CD4-positive, alpha-beta T cell treated with Interleukin-1 beta for 1 hour (primary cell): ENCODE results near the gene MPHOSPH10.
A peak's percentile ranks its signal among the peaks of the same experiment; 100 is the strongest.
"Not testable (repeated sequence)": the region's sequence is repeated elsewhere in the genome, so short reads cannot be mapped to it uniquely, and the experiment has no call there.

Experiments used
- DNase-seq, 2 donors: peaks; one replicate each; pipeline ENCODE4 v3.0.0-alpha.2; 2020 to 2022

Gene MPHOSPH10, protein sequence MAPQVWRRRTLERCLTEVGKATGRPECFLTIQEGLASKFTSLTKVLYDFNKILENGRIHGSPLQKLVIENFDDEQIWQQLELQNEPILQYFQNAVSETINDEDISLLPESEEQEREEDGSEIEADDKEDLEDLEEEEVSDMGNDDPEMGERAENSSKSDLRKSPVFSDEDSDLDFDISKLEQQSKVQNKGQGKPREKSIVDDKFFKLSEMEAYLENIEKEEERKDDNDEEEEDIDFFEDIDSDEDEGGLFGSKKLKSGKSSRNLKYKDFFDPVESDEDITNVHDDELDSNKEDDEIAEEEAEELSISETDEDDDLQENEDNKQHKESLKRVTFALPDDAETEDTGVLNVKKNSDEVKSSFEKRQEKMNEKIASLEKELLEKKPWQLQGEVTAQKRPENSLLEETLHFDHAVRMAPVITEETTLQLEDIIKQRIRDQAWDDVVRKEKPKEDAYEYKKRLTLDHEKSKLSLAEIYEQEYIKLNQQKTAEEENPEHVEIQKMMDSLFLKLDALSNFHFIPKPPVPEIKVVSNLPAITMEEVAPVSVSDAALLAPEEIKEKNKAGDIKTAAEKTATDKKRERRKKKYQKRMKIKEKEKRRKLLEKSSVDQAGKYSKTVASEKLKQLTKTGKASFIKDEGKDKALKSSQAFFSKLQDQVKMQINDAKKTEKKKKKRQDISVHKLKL

DNA sequence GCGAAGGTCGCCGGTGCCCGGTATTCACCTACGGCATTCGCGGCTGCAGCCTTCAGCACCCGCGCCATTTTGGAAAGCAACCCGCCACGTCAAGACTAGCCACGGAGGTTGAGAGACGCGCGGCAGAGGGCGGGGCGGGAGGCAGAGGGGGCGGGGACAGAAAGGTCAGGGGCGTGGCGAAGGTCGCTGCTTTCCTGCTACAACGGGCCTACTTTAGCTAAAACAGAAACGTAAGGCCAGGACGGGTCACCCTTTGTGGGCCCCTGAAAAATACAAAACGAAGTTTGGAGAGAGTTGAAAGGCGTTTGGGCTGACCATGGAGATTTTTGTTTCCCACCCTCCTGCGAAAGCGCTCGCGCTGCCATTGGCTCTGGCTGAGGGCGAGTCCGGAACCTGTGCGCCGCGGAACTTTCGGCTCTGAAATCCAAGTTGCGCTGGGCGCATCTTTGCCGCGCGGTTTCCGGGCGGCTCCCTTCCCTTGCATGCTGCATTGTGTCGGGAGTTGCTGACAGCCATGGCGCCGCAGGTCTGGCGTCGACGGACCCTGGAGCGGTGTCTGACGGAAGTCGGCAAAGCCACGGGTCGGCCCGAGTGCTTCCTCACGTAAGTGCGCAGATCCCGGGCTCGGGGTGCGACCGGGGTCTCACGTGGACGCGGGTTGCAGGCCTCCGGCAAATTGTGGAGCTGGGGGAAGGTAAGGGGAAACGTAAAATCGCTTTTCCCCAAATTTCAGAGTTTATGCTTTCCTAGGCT lies at the start of gene MPHOSPH10, which contains the start of gene MCEE:
MPHOSPH10 (plus strand) TSS at position 483 of the 753 bp plus-strand sequence; CDS start at position 515, 32 bp downstream.
MCEE (minus strand) TSS at position 78 of the 753 bp plus-strand sequence; CDS start at position 68, 10 bp downstream.
- DNase-seq = peak; percentile 88 to 89

DNA sequence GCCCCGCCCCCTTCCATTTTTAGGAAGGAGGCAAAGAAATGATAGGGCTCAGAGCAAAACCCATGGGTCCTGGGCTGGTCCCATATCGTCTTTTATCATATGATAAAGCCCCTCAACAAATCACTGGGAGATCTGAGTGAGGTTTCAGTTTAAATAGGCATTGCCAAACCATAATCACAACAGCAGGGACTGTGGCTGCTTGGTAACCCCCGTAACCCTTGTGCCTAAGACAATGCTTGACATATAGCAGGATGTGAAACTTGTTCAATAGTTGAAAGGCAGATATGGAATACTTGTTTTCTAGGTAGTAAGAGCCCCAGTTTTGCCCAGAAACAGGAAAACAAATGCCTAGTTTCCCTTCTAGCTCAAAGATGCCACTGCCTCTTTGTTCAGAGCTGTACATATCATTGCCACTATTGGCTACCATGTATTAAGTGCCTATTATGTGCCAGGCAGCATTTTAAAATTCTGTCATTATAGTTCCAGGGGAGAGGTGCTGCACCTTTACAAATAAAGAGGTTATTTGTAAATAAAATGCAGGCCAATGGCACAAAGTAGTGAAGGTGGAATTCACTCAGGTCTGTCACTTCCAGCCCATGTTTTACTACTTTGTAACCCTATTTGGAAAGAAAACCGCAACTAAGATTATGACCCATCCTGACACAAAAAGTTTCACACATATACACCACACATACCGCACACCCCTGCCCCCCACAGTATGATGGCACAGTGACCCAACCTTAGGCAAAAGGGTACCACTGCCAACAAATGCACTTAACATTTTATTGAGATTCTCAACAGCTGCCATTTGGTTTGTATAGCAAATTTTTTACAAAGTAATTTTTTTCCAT lies 47.8 kb upstream of the MPHOSPH10 start:
- no peak for DNase-seq

DNA sequence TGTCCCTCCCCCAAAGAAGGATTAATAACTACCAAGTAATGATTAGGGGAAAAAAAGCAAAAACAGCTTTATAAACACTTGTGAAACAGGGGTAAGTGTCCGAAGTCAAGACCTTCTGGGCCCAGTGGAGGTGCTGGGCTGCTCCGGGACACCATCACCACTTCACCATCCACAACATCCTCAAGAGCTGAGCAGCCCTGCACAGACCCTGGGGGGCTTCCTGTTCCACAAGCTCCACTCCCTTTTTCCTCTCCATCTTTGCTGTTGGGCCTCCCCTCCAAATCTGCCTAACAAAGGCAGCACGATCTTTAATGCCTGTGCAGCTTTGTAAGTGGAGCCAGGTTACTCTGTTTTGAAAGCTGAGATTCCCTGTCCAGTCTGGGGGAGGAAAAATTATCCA lies 47.1 kb upstream of the MPHOSPH10 start:
- not testable (repeated sequence) for DNase-seq

DNA sequence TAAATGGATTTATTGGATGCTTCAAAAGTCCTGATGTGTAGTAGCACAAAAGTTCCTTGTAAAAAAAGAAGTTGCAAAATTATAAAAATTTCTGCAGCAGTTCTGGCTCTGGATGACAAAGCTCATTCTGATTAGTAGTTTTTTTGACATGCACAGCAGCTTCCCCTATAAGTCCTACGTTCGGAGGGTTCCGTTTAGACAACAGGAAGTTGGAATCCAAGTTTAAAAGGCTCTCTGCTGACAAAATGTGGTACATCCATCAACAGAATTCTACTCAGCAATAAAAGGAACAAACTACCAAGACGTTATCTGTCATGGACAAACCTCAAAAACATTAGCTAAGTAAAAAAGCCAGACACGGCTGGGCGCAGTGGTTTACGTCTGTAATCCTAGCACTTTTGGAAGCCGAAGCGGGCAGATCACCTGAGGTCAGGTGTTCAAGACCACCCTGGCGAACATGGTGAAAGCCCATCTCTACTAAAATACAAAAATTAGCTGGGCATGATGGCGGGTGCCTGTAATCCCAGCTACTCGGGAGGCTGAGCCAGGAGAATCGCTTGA lies 46.6 kb upstream of the MPHOSPH10 start:
- DNase-seq = not testable (repeated sequence)

DNA sequence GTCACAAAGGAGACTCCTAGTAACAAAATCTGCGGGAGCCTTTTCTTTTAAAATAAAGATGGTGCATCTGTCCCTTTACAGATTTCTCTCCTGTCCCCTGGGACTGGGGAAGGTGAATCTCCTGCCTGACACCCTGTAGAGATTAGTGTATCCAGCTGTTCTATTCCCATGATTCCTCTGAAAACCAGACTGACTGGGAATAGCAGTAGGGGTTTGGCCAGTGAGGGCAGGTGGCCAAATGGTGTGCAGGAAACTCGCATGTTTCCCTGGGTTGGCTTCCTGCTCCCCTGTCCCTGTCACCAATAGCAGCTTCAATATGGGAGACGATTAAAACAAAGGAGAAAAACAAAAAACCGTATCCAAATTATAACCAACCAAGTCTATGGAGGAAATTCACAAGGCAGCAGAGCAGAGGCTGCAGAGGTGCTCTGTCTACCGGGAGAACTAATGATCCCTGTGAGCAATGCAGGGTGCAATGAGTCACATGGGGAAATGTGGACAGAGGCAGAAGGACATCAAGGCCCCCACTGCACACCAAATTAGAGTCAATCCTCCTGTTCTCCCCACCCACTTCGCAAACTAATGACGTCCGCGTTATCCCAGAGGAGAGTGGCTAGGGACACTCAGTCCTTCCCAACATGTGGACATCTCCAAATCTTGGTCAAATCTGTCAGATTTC lies 45.0 kb upstream of the MPHOSPH10 start:
- not testable (repeated sequence) for DNase-seq

DNA sequence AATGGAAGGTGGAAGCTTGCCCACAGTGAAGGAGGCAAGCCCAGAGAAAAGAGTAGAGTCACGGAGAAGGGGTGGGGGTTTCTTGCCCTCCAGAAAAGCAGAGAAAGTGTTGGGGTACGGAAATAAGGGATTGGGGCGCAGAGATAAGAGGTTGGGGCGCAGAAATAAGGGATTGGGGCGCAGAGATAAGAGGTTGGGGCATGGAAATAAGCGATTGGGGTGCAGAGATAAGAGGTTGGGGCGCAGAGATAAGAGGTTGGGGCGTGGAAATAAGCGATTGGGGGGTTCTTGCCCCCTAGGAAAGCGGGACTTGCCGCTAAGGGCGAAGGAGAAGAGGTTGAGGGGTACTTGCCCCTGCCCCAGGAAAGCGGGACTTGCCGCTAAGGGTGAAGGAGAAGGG lies 41.0 kb upstream of the MPHOSPH10 start:
- DNase-seq = not testable (repeated sequence)

DNA sequence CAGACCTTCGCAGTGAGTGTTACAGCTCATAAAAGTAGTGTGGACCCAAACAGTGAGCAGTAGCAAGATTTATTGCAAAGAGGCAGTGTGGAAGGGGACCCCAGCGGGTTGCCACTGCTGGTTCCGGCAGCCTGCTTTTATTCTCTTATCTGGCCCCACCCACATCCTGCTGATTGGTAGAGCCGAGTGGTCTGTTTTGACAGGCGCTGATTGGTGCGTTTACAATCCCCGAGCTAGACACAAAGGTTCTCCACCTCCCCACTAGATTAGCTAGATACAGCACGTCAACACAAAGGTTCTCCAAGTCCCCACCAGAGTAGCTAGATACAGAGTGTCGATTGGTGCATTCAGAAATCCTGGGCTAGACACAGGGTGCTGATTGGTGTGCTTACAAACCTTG lies 38.6 kb upstream of the MPHOSPH10 start:
- DNase-seq = not testable (repeated sequence)

DNA sequence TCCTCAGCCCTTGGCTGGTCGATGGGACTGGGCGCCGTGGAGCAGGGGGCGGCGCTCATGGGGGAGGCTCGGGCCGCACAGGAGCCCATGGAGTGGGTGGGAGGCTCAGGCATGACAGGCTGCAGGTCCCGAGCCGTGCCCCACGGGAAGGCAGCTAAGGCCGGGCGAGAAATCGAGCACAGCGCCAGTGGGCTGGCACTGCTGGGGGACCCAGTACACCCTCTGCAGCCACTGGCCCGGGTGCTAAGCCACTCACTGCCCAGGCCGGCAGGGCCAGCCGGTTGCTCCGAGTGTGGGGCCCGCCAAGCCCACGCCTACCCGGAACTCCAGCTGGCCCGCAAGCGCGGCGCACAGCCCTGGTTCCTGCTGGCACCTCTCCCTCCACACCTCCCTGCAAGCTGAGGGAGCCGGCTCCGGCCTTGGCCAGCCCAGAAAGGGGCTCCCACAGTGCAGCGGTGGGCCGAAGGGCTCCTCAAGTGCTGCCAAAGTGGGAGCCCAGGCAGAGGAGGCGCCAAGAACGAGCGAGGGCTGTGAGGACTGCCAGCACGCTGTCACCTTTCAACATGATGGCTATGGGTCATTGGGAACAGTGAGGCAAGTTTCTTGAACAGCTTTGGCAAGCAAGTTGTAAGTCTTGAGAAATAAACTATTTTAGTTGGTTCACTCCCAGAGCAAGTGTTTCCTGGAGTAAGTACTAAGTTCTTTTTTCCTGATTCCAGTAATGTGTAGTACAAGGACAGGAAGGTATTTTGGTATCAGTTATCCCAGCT lies 37.8 kb upstream of the MPHOSPH10 start:
- not testable (repeated sequence) for DNase-seq

DNA sequence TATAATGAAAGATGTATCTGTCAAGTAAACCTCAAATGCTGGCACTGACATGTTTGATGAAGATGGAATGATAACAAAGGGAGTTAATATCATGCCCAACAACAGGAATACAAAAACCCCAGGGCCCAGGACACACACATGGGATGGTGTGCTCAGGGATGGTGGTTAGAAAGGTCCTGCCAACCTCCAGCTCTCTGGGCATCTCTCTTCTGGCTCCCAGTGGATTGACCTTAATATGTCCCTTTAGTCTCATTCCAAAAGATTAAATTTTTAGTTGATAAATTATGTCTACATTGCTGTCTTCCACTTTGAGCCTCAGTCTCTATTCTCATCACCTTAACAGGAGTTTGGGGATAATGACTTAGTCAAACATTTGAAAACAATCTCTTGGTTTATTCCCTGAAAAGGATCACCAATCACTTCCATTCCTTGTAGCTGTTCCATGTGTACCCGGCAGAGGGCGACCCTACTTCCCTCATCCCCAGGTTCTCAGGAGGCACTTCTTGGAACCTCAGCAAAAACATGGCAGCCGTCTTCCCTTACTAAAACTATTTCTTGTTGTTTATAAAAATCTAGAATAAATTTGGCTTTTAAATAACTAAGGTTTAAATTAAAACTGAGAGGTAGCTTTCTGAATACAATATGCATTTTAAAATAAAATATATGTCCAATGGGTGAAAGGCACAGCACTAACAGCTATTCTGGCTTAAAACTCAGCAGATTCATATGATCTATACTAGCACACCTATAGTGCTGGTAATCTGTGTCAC lies 30.1 kb upstream of the MPHOSPH10 start:
- peak; percentile 40 to 42 for DNase-seq

DNA sequence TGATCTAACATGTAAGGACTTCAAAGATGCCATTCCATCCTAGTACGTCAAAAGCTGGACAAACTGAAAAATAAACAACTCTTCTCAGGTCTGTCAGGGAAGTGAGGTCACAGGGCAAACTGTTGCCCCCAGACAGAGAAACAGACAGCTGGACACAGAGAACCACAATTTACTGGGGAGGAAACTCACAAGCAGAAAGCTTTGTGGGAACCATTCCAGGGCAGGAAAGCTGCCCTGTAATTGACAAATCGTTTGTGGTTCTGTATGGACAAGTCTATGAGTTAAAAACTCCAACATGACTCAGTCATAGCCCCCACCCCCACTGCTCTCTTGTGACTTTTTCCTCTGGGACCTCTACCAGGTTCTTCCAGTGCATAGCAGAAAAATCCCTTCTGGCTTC lies 28.8 kb upstream of the MPHOSPH10 start:
- no peak for DNase-seq

DNA sequence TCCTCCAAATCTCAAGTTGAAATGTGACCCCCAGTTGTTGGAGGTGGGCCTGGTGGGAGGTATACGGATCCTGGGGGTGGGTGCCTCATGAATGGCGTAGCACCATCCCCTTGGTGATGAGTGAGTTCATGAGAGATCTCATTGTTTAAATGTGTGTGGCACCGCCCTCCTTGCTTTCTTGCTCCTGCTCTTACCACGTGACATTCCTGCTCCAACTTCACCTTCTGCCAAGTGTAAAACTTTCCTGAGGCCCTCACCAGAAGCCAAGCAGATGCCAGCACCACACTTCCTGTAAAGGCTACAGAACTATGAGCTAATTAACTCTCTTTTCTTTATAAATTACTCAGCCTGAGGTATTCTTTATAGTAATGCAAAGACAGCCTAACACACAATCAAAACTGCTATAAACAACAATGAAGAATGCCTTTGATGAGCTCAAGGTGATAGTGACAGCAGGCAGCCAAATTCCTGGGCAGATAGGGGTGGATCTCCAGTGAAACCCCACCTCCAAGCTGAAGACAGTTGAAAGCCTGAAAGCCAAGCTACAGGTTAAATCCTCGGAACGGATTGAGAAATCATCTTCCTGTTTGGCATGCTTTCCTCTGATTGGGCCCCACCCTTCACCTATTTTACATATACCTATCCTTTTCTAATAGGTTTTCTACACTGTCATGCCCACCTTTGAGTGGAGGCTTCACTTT lies 27.3 kb upstream of the MPHOSPH10 start:
- no peak for DNase-seq

DNA sequence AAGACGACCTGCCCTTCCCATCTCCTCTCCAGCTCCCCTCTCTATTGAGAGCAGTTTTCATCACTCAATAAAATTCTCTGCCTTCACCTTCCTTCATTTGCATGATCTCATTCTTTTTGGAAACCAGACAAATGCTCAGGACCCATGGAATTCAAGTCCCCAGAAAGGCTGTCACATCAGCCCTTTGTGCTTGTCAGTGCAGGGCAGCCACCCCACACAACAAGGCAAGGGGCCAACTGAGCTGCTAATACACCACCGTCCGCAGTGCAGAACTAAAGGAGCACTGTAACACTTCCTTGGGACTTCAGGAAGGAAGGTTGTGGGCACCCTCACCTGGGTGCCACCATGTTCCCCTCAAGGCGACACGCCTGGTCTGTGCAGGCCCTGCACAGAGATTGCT lies 26.6 kb upstream of the MPHOSPH10 start:
- DNase-seq = no peak

DNA sequence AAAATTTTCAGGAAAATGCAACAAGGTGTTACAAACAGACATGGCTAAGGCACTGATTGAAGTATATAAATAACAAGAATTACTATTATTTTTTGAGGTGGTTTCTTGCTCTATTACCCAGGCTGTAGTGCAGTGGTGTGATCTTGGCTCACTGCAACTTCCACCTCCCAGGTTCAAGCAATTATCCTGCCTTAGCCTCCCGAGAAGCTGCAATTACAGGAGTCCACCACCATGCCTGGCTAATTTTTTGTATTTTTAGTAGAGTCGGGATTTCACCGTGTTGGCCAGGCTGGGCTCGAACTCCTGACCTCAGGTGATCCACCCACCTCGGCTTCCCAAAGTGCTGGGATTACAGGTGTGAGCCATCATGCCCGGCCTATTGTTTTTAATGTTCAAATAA lies 24.0 kb upstream of the MPHOSPH10 start:
- not testable (repeated sequence) for DNase-seq

DNA sequence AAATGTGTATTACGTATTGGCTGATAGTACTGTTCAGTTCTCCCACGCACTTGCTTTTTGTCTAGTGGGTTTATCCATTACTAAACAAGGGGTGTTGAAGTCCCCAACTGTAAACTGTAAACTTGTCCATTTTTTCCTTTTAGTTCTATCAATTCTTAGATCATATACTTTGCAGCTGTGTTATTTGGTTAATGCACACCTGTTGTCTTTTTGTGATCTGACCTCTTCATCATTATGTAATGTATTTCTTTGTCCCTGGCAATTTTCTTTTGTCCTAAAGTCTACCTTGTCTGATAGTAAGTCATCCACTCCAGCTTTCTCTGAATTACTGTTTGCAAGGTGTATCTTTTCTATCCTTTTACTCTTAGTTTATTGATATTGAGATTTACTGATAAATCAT lies 22.3 kb upstream of the MPHOSPH10 start:
- no peak for DNase-seq

DNA sequence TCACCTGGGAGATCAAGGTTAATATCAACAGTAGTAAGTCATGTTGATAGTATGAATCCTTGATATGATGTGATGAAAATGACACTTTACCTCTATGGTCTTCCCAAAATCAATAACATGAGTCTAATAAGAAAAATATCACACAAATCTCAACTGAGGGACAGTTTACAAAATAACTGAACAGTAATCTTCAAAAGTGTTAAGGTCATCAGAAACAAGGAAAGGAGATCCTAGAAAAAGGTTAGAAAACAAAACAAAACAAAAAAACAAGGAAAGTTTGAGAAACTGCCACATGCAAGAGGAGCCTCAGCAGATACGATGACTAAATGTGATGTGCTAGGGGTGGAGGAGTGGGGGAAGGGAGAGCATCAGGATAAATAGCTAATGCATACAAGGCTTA lies 16.6 kb upstream of the MPHOSPH10 start:
- DNase-seq = no peak

DNA sequence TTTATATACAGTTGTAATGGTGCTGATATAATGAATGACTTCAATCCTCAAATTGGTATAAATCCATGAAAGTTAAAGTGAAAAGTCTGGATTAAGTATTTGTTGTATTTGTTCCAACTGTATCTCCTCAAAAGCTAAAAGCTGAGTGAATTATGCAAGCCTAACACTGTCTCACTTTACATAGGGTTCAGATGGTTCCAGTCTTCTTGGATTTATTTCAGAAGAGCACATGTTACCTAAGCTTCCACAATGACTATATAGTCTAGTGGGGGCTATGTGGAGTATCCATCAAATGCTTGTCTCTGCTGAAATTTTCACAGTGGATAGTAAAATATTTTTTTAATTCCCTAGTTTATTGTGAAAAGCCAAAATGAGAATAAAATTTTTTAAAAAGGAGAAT lies 13.4 kb upstream of the MPHOSPH10 start:
- no peak for DNase-seq

DNA sequence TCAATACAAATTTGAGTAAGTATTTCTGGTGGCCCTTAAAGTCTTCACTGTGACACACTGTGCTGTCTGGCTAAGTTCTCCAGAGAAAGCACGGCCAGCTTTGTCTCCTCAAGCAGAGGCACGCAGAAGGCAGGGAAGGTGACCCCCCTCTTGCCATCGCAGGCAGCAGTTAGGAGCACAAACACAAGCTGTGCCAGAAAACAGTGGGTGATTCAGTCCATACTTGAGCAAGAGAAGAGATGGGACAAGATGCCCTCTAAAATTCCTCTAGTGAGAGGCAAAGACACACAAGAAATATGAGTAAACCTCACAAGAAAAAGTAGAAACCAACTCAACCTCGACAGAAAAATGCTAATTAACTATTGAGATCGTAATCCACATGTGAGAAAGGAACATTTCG lies 10.2 kb upstream of the MPHOSPH10 start:
- no peak for DNase-seq

DNA sequence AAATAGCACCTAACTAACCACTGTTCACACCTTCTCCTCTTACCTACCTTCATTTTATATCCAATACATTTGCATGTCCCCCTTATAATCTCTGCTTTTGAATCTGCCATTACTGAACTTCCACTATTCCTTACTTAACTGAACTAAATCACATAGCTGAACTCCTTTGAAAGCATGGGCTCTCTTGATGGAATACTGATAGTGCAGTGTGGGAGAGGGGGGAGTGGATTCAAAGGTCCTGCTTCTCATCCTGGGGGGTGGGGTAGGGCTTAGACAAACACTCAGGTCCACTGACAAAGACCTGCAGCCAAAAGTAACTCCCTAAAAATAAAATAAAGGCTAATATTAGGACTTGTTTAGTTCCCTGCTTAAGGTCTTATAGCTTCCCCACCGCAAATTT lies 9.0 kb upstream of the MPHOSPH10 start:
- DNase-seq = no peak
